Thymus (tissue), 11 donors: ENCODE data around the gene BRSK1. TPM values are rescaled to one million over a fixed set of nuclear protein-coding genes. Genes with fewer than 3 reads are reported as not detected.

Experiments used
- DNase-seq, 9 donors: peaks; one replicate each; pipeline ENCODE4 v3.0.0-alpha.2; 2013; ENCODE audit warnings: low spot score in 9 of 9, low read depth in 6 of 9, missing footprints in 1 of 9
- H3K27ac ChIP-seq, 2 donors: one replicate each; pipeline ENCODE4 v1.5.1; 2013; ENCODE audit warnings: control low read depth in 1 of 2, low read depth in 1 of 2, low read length in 1 of 2, mild to moderate bottlenecking in 1 of 2, moderate library complexity in 1 of 2
- H3K27me3 ChIP-seq, 2 donors: one replicate each; pipeline ENCODE4 v1.5.1; 2013; ENCODE audit warnings: low read length in 1 of 2; ENCODE audit not compliant: control insufficient read depth in 2 of 2, insufficient read depth in 1 of 2
- H3K36me3 ChIP-seq, 2 donors: one replicate each; pipeline ENCODE4 v1.5.1; 2013; ENCODE audit warnings: low read length in 1 of 2, mild to moderate bottlenecking in 1 of 2, moderate library complexity in 1 of 2; ENCODE audit not compliant: control insufficient read depth in 2 of 2, insufficient read depth in 2 of 2
- H3K4me1 ChIP-seq, 2 donors: one replicate each; pipeline ENCODE4 v1.5.1; 2013; ENCODE audit warnings: low read length in 2 of 2; ENCODE audit not compliant: control insufficient read depth in 2 of 2, insufficient read depth in 2 of 2
- H3K4me3 ChIP-seq, 2 donors: one replicate each; pipeline ENCODE4 v1.5.1; 2013; ENCODE audit warnings: low read length in 2 of 2, control low read depth in 1 of 2, mild to moderate bottlenecking in 1 of 2
- H3K9me3 ChIP-seq, 2 donors: one replicate each; pipeline ENCODE4 v1.5.1; 2013; ENCODE audit warnings: low read length in 1 of 2, mild to moderate bottlenecking in 1 of 2; ENCODE audit not compliant: control insufficient read depth in 2 of 2, insufficient read depth in 1 of 2
- WGBS: extraction: QIAGEN DNeasy Blood & Tissue Kit; methylation state at CpG from one replicate; pipeline ENCODE4 v1.1.7; 2013; 5-methylcytosine and 5-hydroxymethylcytosine counted together
- polyA plus RNA-seq: library from polyadenylated mRNA; stranded (reverse); fragments of 200-250 nt; gene quantifications from one replicate; pipeline ENCODE4 v1.2.3, GENCODE V29; 2013
- total RNA-seq: library from RNA; stranded (reverse); fragments of 120-200 nt; gene quantifications from one replicate; pipeline ENCODE4 v1.2.4, GENCODE V29; 2013
- donor health status: healthy.

BRSK1 gene
- total and polyA plus RNA-seq, 2 donors, result 2.9 to 3.1 TPM

GRCh38 chr19:55297267-55297666, 13.5 kb downstream of the BRSK1 start:
- Histone ChIP-seq H3K27me3 (no peaks in the 10 kb centered on the region), H3K4me3 (no peak overlapping the region), H3K9me3 (no peaks in the 10 kb centered on the region), H3K36me3 (no peaks in the 10 kb centered on the region), H3K4me1 (peaks cover 6 to 18% of the 10 kb centered on the region in 2 donors), H3K27ac (no peak overlapping the region)
- DNase-seq, result no peak
- 89% methylated on average over 10 of the region's 10 CpGs for WGBS

GRCh38 chr19:55299991-55300390, 16.2 kb downstream of the BRSK1 start:
- no peak for DNase-seq
- Histone ChIP-seq H3K4me1 (peaks cover 7 to 15% of the 10 kb centered on the region in 2 donors), H3K9me3 (no peaks in the 10 kb centered on the region), H3K27me3 (no peaks in the 10 kb centered on the region), H3K27ac (no peak overlapping the region), H3K4me3 (no peak overlapping the region), H3K36me3 (peaks cover 3 to 4% of the 10 kb centered on the region in 2 donors)
- 96% methylated on average over 10 of the region's 10 CpGs for WGBS

- Histone ChIP-seq H3K4me3 (no peak overlapping the region), H3K27ac (no peak overlapping the region), H3K9me3 (peaks cover 0 to under 1% of the 10 kb centered on the region in 2 donors), H3K4me1 (peaks cover 7 to 24% of the 10 kb centered on the region in 2 donors), H3K36me3 (peaks cover 3 to 4% of the 10 kb centered on the region in 2 donors), H3K27me3 (no peaks in the 10 kb centered on the region)
- DNase-seq, result no peak
- WGBS, result 92% methylated on average over 15 of the region's 15 CpGs
These were observed 17.2 kb downstream of the BRSK1 start for GRCh38 chr19:55300886-55301458.

- H3K9me3 ChIP-seq, result peaks cover 0 to 2% of the 10 kb centered on the region in 2 donors
- DNase-seq, result peak; percentile 78 to 97 (median 91)
- H3K27me3 ChIP-seq, result no peaks in the 10 kb centered on the region
- H3K4me3 ChIP-seq, result peak overlapping the region; percentile 57 to 65
- 13% methylated on average over 42 of the region's 42 CpGs for WGBS
- H3K27ac ChIP-seq, result peak overlapping the region in 1 of 2 donors; percentile 47
- peaks cover 7 to 24% of the 10 kb centered on the region in 2 donors for H3K4me1 ChIP-seq
- peaks cover 6 to 9% of the 10 kb centered on the region in 2 donors for H3K36me3 ChIP-seq
These were observed 17.9 kb downstream of the BRSK1 start for GRCh38 chr19:55301459-55302317.

- Histone ChIP-seq H3K9me3 (peaks cover 0 to 2% of the 10 kb centered on the region in 2 donors), H3K27ac (no peak overlapping the region), H3K4me3 (peak overlapping the region; percentile 57 to 65), H3K4me1 (peaks cover 7 to 24% of the 10 kb centered on the region in 2 donors), H3K27me3 (no peaks in the 10 kb centered on the region), H3K36me3 (peaks cover 9 to 11% of the 10 kb centered on the region in 2 donors)
- 72% methylated on average over 12 of the region's 12 CpGs for WGBS
- DNase-seq, result no peak
These were observed 18.5 kb downstream of the BRSK1 start for GRCh38 chr19:55302318-55302703.

GRCh38 chr19:55303477-55303876, 19.7 kb downstream of the BRSK1 start:
- Histone ChIP-seq H3K36me3 (peaks cover 9 to 11% of the 10 kb centered on the region in 2 donors), H3K4me3 (no peak overlapping the region), H3K27ac (no peak overlapping the region), H3K9me3 (peaks cover 0 to 2% of the 10 kb centered on the region in 2 donors), H3K27me3 (no peaks in the 10 kb centered on the region), H3K4me1 (peaks cover 7 to 24% of the 10 kb centered on the region in 2 donors)
- no peak for DNase-seq
- WGBS, result 98% methylated on average over 11 of the region's 11 CpGs

GRCh38 chr19:55304279-55304978, 20.6 kb downstream of the BRSK1 start:
- no peaks in the 10 kb centered on the region for H3K27me3 ChIP-seq
- no peak overlapping the region for H3K4me3 ChIP-seq
- peaks cover 7 to 24% of the 10 kb centered on the region in 2 donors for H3K4me1 ChIP-seq
- 97% methylated on average over 39 of the region's 39 CpGs for WGBS
- H3K9me3 ChIP-seq, result peaks cover 0 to 2% of the 10 kb centered on the region in 2 donors
- DNase-seq, result peak in 1 of 9 donors; percentile 32
- peaks cover 9 to 11% of the 10 kb centered on the region in 2 donors for H3K36me3 ChIP-seq
- H3K27ac ChIP-seq, result no peak overlapping the region

- Histone ChIP-seq H3K9me3 (peaks cover 0 to 2% of the 10 kb centered on the region in 2 donors), H3K4me1 (peaks cover 7 to 24% of the 10 kb centered on the region in 2 donors), H3K27ac (no peak overlapping the region), H3K27me3 (no peaks in the 10 kb centered on the region), H3K4me3 (no peak overlapping the region), H3K36me3 (peaks cover 9 to 11% of the 10 kb centered on the region in 2 donors)
- 91% methylated on average over 14 of the region's 14 CpGs for WGBS
- DNase-seq, result no peak
These were observed 21.2 kb downstream of the BRSK1 start for GRCh38 chr19:55304980-55305379.
